SK-N-SH (cell line): ENCODE results near the gene CISTR. TPM values are rescaled to one million over a fixed set of nuclear protein-coding genes. Genes with fewer than 3 reads are reported as not detected.

Source experiments
- CTCF ChIA-PET: fragments of 300-600, 350-600 bp; formaldehyde crosslinking; extraction: SDS; loops from one replicate; lab custom pipeline; 2021; lab: Yijun Ruan, JAX
- POLR2A ChIA-PET: fragments of 350-600 bp; sonication (Branson Sonifier 250); formaldehyde crosslinking; extraction: SDS; loops from one replicate; lab custom pipeline; 2020; ENCODE audit warnings: antibody characterized with exemption, inconsistent platforms; lab: Yijun Ruan, JAX
- DNase-seq: peaks from one replicate; pipeline ENCODE4 v3.0.0; 2012
- H2AFZ ChIP-seq: fragments of 200-600 bp; sonication (generic); 2 replicates; pipeline ENCODE4 v1.8.1; 2016; ENCODE audit warnings: antibody characterized with exemption, mild to moderate bottlenecking, low read depth
- H3F3A ChIP-seq: fragments of 200-600 bp; sonication (generic); replicated peaks from 2 replicates; pipeline ENCODE3; 2016; ENCODE audit warnings: antibody characterized with exemption, mild to moderate bottlenecking; ENCODE audit not compliant: insufficient read depth
- H3K27ac ChIP-seq, 2 experiments: fragments of 200-500 bp in 1 of 2; fragments of 200-600 bp in 1 of 2; sonication (Bioruptor generic) in 1 of 2; sonication (generic), shearing (Covaris generic) in 1 of 2; 2 replicates each; pipeline versions ENCODE4 v1.5.1 to v1.6.1; 2014 to 2016; ENCODE audit warnings: low read depth in 2 of 2, inconsistent platforms in 1 of 2, low read length in 1 of 2, mild to moderate bottlenecking in 1 of 2, mixed read lengths in 1 of 2
- H3K27me3 ChIP-seq: fragments of 200-600 bp; sonication (generic), shearing (Covaris generic); 2 replicates; pipeline ENCODE4 v1.6.1; 2016; ENCODE audit warnings: mixed run types; ENCODE audit not compliant: insufficient read depth
- H3K36me3 ChIP-seq, 2 experiments: fragments of 200-500 bp in 1 of 2; fragments of 200-600 bp in 1 of 2; sonication (Bioruptor generic) in 1 of 2; sonication (generic) in 1 of 2; replicated peaks in 1 of 2; 2 replicates each; pipeline versions ENCODE3 to v1.5.1; 2014 to 2016; ENCODE audit warnings: low read length in 1 of 2, mild to moderate bottlenecking in 1 of 2; ENCODE audit not compliant: insufficient read depth in 2 of 2, control insufficient read depth in 1 of 2
- H3K4me1 ChIP-seq, 2 experiments: fragments of 200-500 bp in 1 of 2; fragments of 200-600 bp in 1 of 2; sonication (Bioruptor generic) in 1 of 2; sonication (generic), shearing (Covaris generic) in 1 of 2; 2 replicates each; pipeline versions ENCODE4 v1.5.1 to v1.6.1; 2014 to 2016; ENCODE audit warnings: low read depth in 1 of 2, low read length in 1 of 2, mixed run types in 1 of 2; ENCODE audit not compliant: insufficient read depth in 2 of 2, control insufficient read depth in 1 of 2
- H3K4me2 ChIP-seq: fragments of 200-600 bp; sonication (generic), shearing (Covaris generic); 2 replicates; pipeline ENCODE4 v1.6.1; 2017; ENCODE audit warnings: mixed run types
- H3K4me3 ChIP-seq, 2 experiments: fragments of 200-500 bp in 1 of 2; fragments of 200-600 bp in 1 of 2; sonication (Bioruptor generic) in 1 of 2; sonication (generic), shearing (Covaris generic) in 1 of 2; 2 replicates each; pipeline versions ENCODE4 v1.5.1 to v1.8.1; 2014 to 2016; ENCODE audit warnings: low read depth in 2 of 2, inconsistent platforms in 1 of 2, low read length in 1 of 2, mild to moderate bottlenecking in 1 of 2, mixed read lengths in 1 of 2, moderate library complexity in 1 of 2
- H3K79me2 ChIP-seq: fragments of 200-600 bp; sonication (generic); 2 replicates; pipeline ENCODE4 v1.8.1; 2017; ENCODE audit warnings: mild to moderate bottlenecking; ENCODE audit not compliant: insufficient read depth
- H3K9ac ChIP-seq: fragments of 200-600 bp; sonication (generic); 2 replicates; pipeline ENCODE4 v1.6.1; 2017; ENCODE audit warnings: mixed run types
- H3K9me2 ChIP-seq: fragments of 200-600 bp; sonication (generic); 2 replicates; pipeline ENCODE4 v1.6.1; 2017; ENCODE audit warnings: mixed run types
- H3K9me3 ChIP-seq: fragments of 200-600 bp; sonication (generic); 2 replicates; pipeline ENCODE4 v1.6.1; 2017; ENCODE audit warnings: mixed run types, mild to moderate bottlenecking, moderate library complexity
- H4K20me1 ChIP-seq: fragments of 200-600 bp; sonication (generic); 2 replicates; pipeline ENCODE4 v1.6.1; 2017; ENCODE audit warnings: mild to moderate bottlenecking, mixed run types; ENCODE audit not compliant: insufficient read depth
- ELF1 ChIP-seq: IDR thresholded peaks from 2 replicates; pipeline ENCODE4 v1.4.0; 2012
- EP300 ChIP-seq, 2 experiments: IDR thresholded peaks; 2 replicates each; pipeline versions ENCODE4 v1.4.0 to v1.6.1; 2012; ENCODE audit warnings: borderline replicate concordance in 1 of 2, low read depth in 1 of 2, low read length in 1 of 2
- FOSL2 ChIP-seq: IDR thresholded peaks from 2 replicates; pipeline ENCODE4 v1.4.0; 2012; ENCODE audit warnings: low read depth, mild to moderate bottlenecking, moderate library complexity, borderline replicate concordance
- GATA2 ChIP-seq: sonication (generic); formaldehyde crosslinking; IDR thresholded peaks from 2 replicates; pipeline ENCODE4 v1.5.0; 2020; ENCODE audit warnings: mild to moderate bottlenecking, missing genetic modification reagents
- JUND ChIP-seq: IDR thresholded peaks from 2 replicates; pipeline ENCODE4 v1.4.0; 2012
- MEF2A ChIP-seq: IDR thresholded peaks from 2 replicates; pipeline ENCODE4 v1.4.0; 2012; ENCODE audit warnings: low read depth, borderline replicate concordance
- MXI1 ChIP-seq: IDR thresholded peaks from 2 replicates; pipeline ENCODE4 v1.6.1; 2012; ENCODE audit warnings: mild to moderate bottlenecking, low read depth, low read length, improper control_type of control experiment
- POLR2AphosphoS5 ChIP-seq: IDR thresholded peaks from 2 replicates; pipeline ENCODE4 v1.6.1; 2012; ENCODE audit warnings: low read depth, low read length
- RAD21 ChIP-seq: IDR thresholded peaks from 2 replicates; pipeline ENCODE4 v1.6.1; 2012; ENCODE audit warnings: mild to moderate bottlenecking, low read length
- RFX5 ChIP-seq: IDR thresholded peaks from 2 replicates; pipeline ENCODE4 v1.6.1; 2012; ENCODE audit warnings: mild to moderate bottlenecking, improper control_type of control experiment, low read length
- RXRA ChIP-seq: IDR thresholded peaks from 2 replicates; pipeline ENCODE4 v1.4.0; 2012; ENCODE audit warnings: low read depth, mild to moderate bottlenecking, borderline replicate concordance
- SIN3A ChIP-seq: IDR thresholded peaks from 2 replicates; pipeline ENCODE4 v1.6.1; 2012; ENCODE audit warnings: low read depth, mild to moderate bottlenecking, low read length, moderate library complexity, borderline replicate concordance
- TAF1 ChIP-seq: IDR thresholded peaks from 2 replicates; pipeline ENCODE4 v1.6.1; 2012; ENCODE audit warnings: low read depth, mild to moderate bottlenecking, low read length, moderate library complexity, borderline replicate concordance
- TCF12 ChIP-seq: IDR thresholded peaks from 2 replicates; pipeline ENCODE4 v1.4.0; 2012
- TEAD4 ChIP-seq: IDR thresholded peaks from 2 replicates; pipeline ENCODE4 v1.4.0; 2012; ENCODE audit warnings: mild to moderate bottlenecking, borderline replicate concordance; ENCODE audit not compliant: insufficient read depth
- YY1 ChIP-seq: IDR thresholded peaks from 2 replicates; pipeline ENCODE4 v1.4.0; 2012; ENCODE audit warnings: low read depth, mild to moderate bottlenecking
- ZBTB33 ChIP-seq: IDR thresholded peaks from 2 replicates; pipeline ENCODE4 v1.4.0; 2012; ENCODE audit warnings: low read depth, borderline replicate concordance
- WGBS: methylation state at CpG from one replicate; pipeline ENCODE4 v1.1.6; 2017; ENCODE audit warnings: low lambda C conversion rate; 5-methylcytosine and 5-hydroxymethylcytosine counted together
- polyA plus RNA-seq, 3 experiments: library from polyadenylated mRNA; depleted of rRNA; stranded (reverse); fragments of >200 nt; gene quantifications; 2 replicates each; pipeline ENCODE4 v1.2.3, GENCODE V29; 2012
- TF ChIP-seq, protein P1 (sequence below): fragments of 150-350 bp; IDR thresholded peaks from 2 replicates; pipeline ENCODE4 v1.6.1; 2016; ENCODE audit warnings: mild to moderate bottlenecking, low read depth, low read length
- TF ChIP-seq, protein P2 (sequence below): fragments of 150-350 bp; IDR thresholded peaks from 2 replicates; pipeline ENCODE4 v1.6.1; 2017; ENCODE audit warnings: antibody characterized with exemption, low read length, low read depth, borderline replicate concordance

CISTR gene
- polyA plus RNA-seq, 1 of the 3 experiments (the other 2 are of a cell fraction), result not detected

DNA sequence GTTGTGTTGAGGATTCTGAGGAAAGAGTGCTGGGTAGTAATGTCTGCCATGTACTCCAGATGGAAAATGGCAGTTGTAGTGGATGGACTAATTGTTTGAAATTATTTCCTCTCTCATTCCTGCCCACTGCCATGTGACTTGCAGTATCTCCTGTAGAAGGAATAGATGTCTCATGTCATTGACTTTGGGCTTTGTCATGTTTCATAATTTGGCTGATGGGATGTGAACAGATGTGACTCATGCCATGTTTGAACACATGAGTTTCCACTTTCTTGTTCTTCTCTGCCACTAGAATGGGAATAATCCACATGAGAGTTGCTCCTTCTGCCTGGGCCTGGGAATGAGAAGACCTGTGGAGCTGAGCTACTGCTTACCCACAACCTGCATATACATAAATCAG, 22.1 kb downstream of the CISTR start:
- H3F3A ChIP-seq, result peaks cover 15% of the 10 kb centered on the region
- H3K27me3 ChIP-seq, result peaks cover 6% of the 10 kb centered on the region; the same call in 1 of the 2 replicates
- ChIA-PET POLR2A (no interaction called here), CTCF (interaction anchor here (1.9 to 19.3 kb wide), 3 partner anchors 13 to 27 kb away, joined by 7 to 356 read pairs (median 61); no protein-coding TSS in a partner anchor)
- no peak for TF ChIP-seq TEAD4
- no peak for TF ChIP-seq ELF1
- no peak for TF ChIP-seq RFX5
- TF ChIP-seq RAD21, result no peak
- TF ChIP-seq YY1, result no peak
- TF ChIP-seq TCF12, result no peak
- TF ChIP-seq, protein P1, sequence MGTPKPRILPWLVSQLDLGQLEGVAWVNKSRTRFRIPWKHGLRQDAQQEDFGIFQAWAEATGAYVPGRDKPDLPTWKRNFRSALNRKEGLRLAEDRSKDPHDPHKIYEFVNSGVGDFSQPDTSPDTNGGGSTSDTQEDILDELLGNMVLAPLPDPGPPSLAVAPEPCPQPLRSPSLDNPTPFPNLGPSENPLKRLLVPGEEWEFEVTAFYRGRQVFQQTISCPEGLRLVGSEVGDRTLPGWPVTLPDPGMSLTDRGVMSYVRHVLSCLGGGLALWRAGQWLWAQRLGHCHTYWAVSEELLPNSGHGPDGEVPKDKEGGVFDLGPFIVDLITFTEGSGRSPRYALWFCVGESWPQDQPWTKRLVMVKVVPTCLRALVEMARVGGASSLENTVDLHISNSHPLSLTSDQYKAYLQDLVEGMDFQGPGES, result no peak
- TF ChIP-seq MEF2A, result no peak
- H3K9me3 ChIP-seq, result no peaks in the 10 kb centered on the region
- H3K9me2 ChIP-seq, result no peaks in the 10 kb centered on the region
- 0 out of 2 replicates have a peak, but pooled peaks cover 7% of the 10 kb centered on the region for H3K79me2 ChIP-seq
- H2AFZ ChIP-seq, result no peak overlapping the region
- H3K4me1 ChIP-seq, result peaks cover 5 to 12% of the 10 kb centered on the region in 2 experiments; a peak in 3 of 4 replicates
- H3K36me3 ChIP-seq, result peaks cover under 1 to 1% of the 10 kb centered on the region in 2 experiments
- no peak overlapping the region for H3K9ac ChIP-seq
- no peak overlapping the region for H3K4me2 ChIP-seq
- no peak overlapping the region for H3K27ac ChIP-seq
- H4K20me1 ChIP-seq, result no peaks in the 10 kb centered on the region
- no peak for DNase-seq
- H3K4me3 ChIP-seq, result no peak overlapping the region

DNA sequence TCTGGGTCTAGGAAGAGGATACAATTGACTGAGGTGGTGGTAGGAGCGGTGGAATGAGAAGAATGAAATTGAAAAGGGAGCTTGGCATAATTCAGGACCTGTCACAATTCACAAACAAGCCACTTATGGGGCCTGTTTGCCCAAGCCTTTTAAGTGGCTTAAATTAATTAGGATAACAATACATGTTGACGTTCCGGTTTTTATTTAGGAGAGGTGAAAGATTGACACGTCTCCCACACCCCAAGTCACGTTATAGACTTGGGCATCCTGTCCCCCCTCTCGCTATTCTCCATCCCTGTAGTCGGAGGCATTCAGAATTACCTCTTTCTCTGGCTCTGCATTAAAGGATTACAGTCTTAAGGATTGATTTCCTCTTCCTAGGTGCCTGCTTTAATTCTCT, 23.6 kb downstream of the CISTR start:
- H3K4me3 ChIP-seq, result 0 out of 4 replicates have a peak overlapping the region, but pooled peaks of 1 of the 2 experiments have one; percentile 59
- peaks cover 7% of the 10 kb centered on the region for H3F3A ChIP-seq
- 81% methylated on average over 7 of the region's 7 CpGs for WGBS
- peak overlapping the region; percentile 80 for H3K4me2 ChIP-seq
- ChIA-PET CTCF (interaction anchor here (0.8 to 19.3 kb wide), 6 partner anchors 11 to 26 kb away, joined by 3 to 356 read pairs (median 5); no protein-coding TSS in a partner anchor), POLR2A (interaction anchor here (1.6 kb wide), 1 partner anchor 18 kb away, joined by 5 read pairs; no protein-coding TSS in a partner anchor)
- H4K20me1 ChIP-seq, result no peaks in the 10 kb centered on the region
- 0 out of 2 replicates have a peak, but pooled peaks cover 7% of the 10 kb centered on the region for H3K79me2 ChIP-seq
- H3K27ac ChIP-seq, result no peak overlapping the region; a peak in 1 of 4 replicates
- H3K36me3 ChIP-seq, result peaks cover 9 to 11% of the 10 kb centered on the region in 2 experiments
- H3K4me1 ChIP-seq, result peaks cover 5 to 12% of the 10 kb centered on the region in 2 experiments; a peak in 3 of 4 replicates
- TF ChIP-seq TAF1, result no peak
- no peak for TF ChIP-seq SIN3A
- TF ChIP-seq, protein P2, sequence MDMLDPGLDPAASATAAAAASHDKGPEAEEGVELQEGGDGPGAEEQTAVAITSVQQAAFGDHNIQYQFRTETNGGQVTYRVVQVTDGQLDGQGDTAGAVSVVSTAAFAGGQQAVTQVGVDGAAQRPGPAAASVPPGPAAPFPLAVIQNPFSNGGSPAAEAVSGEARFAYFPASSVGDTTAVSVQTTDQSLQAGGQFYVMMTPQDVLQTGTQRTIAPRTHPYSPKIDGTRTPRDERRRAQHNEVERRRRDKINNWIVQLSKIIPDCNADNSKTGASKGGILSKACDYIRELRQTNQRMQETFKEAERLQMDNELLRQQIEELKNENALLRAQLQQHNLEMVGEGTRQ, result no peak
- no peak for TF ChIP-seq EP300 (IDR thresholded peaks at IDR 0.05; ENCODE audit: borderline replicate concordance in 1 of 2, low read depth in 1 of 2, low read length in 1 of 2)
- TF ChIP-seq GATA2 (CRISPR knock-in tag), result no peak
- TF ChIP-seq RXRA, result no peak
- no peak for TF ChIP-seq MXI1
- TF ChIP-seq TEAD4, result no peak
- TF ChIP-seq FOSL2, result no peak
- no peak for TF ChIP-seq JUND
- no peak for TF ChIP-seq POLR2AphosphoS5
- no peak for TF ChIP-seq ZBTB33
- no peak for DNase-seq
- peaks cover 6% of the 10 kb centered on the region; the same call in 1 of the 2 replicates for H3K27me3 ChIP-seq
- peak overlapping the region; percentile 93; the same call in 1 of the 2 replicates for H2AFZ ChIP-seq
- no peaks in the 10 kb centered on the region for H3K9me2 ChIP-seq
- no peaks in the 10 kb centered on the region for H3K9me3 ChIP-seq
- no peak overlapping the region for H3K9ac ChIP-seq
